ENCODE data around the gene PPFIBP2. TPM values are rescaled to one million over a fixed set of nuclear protein-coding genes. Genes with fewer than 3 reads are reported as not detected.
A peak's percentile ranks its signal among the peaks of the same experiment; 100 is the strongest.

Gene PPFIBP2
- total and polyA plus RNA-seq, 2 donors (not counting 1 experiment from before 2014, with no cell fraction given), result 22.3 to 175 TPM

DNA sequence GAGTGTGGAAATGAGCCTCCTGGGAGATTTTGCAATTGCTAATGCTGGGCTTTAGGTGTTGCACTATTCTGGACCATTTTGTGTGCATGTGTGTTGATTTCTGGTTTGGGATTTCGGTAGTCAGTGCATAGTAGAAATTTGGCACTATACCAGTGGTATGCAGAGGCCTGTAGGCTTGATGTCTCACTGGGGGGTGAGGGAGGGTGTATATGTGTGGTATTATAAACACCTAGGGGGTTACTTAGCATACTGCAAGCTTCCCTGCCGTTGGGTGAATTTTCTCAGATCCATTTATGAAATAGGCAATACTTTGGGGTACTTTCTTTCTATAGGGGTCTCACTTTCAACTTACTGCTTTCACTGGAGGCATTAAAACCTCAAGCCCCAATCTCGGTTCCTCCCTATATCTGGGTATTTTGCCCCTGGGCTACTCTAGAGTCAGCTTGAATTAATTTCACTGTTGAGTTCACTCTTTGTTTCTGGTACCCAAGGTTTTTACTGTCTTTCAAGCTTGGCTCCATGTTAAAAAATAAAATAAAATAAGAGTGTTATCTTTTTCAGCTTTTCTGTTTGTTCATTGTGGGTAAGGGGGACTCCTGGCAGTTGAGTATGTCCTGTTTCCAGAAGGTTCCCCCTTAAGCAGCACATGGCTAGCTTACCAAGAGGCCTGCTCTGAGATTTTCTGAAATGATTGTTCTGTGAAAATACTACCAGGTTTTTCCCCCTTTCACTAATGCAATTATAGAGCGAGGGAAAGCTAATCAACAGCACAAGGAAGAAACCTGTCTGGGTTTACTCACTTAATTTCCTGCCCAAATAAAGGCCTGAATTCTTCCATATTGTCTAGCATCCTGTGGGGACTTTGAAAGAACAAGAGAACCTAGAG, 45.8 kb downstream of the PPFIBP2 start:
- intact Hi-C loops (cut with micrococcal nuclease), result no loop called here
- Histone ChIP-seq H3K27ac (ENCODE audit: low read length in 2 of 2) (peak overlapping the region in 1 of 2 donors; percentile 15), H3K4me2 (replicated peaks; ENCODE audit: low read depth, low read length, poor library complexity, severe bottlenecking) (no peak overlapping the region), H3K27me3 (replicated peaks in 1 of 4; ENCODE audit: control extremely low read depth in 1 of 4, control insufficient read depth in 3 of 4, insufficient read depth in 4 of 4, low read length in 3 of 4) (no peaks in the 10 kb centered on the region), H3K36me3 (replicated peaks in 1 of 2; ENCODE audit: control extremely low read depth in 1 of 2, control insufficient read depth in 1 of 2, extremely low read depth in 1 of 2, insufficient read depth in 2 of 2, low read length in 1 of 2) (peaks cover 0 to 2% of the 10 kb centered on the region in 2 experiments), H3K4me1 (ENCODE audit: control insufficient read depth in 2 of 2, insufficient read depth in 2 of 2, low read length in 2 of 2) (peaks cover 0 to 3% of the 10 kb centered on the region in 2 donors), H3K9me3 (ENCODE audit: control extremely low read depth in 1 of 3, control insufficient read depth in 2 of 3, insufficient read depth in 1 of 3, low read length in 2 of 3) (no peaks in the 10 kb centered on the region), H2AFZ (ENCODE audit: insufficient read depth, low read depth, low read length, poor library complexity, severe bottlenecking) (no peak overlapping the region), H3K4me3 (ENCODE audit: control extremely low read depth in 1 of 5, extremely low read depth in 1 of 5, insufficient read depth in 1 of 5, low read depth in 2 of 5, low read length in 4 of 5) (no peak overlapping the region), H4K20me1 (ENCODE audit: control insufficient read depth, insufficient read depth, low read length, poor library complexity, severe bottlenecking) (peaks cover 18% of the 10 kb centered on the region), H3K9ac (ENCODE audit: low read length) (no peak overlapping the region), H3K79me2 (ENCODE audit: control insufficient read depth, insufficient read depth, low read length) (peaks cover 38% of the 10 kb centered on the region)
- no peaks in the 10 kb centered on the region for H3K27me3 Mint-ChIP-seq
- no peak for TF ChIP-seq EZH2 (IDR thresholded peaks at IDR 0.05; ENCODE audit: borderline replicate concordance, insufficient read depth, low read depth, low read length, poor library complexity, severe bottlenecking)
- TF ChIP-seq, protein P1, sequence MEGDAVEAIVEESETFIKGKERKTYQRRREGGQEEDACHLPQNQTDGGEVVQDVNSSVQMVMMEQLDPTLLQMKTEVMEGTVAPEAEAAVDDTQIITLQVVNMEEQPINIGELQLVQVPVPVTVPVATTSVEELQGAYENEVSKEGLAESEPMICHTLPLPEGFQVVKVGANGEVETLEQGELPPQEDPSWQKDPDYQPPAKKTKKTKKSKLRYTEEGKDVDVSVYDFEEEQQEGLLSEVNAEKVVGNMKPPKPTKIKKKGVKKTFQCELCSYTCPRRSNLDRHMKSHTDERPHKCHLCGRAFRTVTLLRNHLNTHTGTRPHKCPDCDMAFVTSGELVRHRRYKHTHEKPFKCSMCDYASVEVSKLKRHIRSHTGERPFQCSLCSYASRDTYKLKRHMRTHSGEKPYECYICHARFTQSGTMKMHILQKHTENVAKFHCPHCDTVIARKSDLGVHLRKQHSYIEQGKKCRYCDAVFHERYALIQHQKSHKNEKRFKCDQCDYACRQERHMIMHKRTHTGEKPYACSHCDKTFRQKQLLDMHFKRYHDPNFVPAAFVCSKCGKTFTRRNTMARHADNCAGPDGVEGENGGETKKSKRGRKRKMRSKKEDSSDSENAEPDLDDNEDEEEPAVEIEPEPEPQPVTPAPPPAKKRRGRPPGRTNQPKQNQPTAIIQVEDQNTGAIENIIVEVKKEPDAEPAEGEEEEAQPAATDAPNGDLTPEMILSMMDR (IDR thresholded peaks at IDR 0.05), result no peak
- 80% methylated on average over 2 of the region's 4 CpGs for WGBS (ENCODE audit: insufficient coverage)
- peaks cover 14% of the 10 kb centered on the region for H3K4me1 Mint-ChIP-seq
- H3K4me3 Mint-ChIP-seq, result no peak overlapping the region
- no peak overlapping the region for H3K27ac Mint-ChIP-seq
- ChIA-PET CTCF (interaction anchor here (0.6 to 1.5 kb wide), 2 partner anchors 15 to 122 kb away, joined by 3 read pairs; no protein-coding TSS in a partner anchor), POLR2A (no interaction called here)
- ATAC-seq (ENCODE audit: low read depth) (no peak), DNase-seq (no peak)
- no peaks in the 10 kb centered on the region for H3K9me3 Mint-ChIP-seq (ENCODE audit: insufficient read depth)

DNA sequence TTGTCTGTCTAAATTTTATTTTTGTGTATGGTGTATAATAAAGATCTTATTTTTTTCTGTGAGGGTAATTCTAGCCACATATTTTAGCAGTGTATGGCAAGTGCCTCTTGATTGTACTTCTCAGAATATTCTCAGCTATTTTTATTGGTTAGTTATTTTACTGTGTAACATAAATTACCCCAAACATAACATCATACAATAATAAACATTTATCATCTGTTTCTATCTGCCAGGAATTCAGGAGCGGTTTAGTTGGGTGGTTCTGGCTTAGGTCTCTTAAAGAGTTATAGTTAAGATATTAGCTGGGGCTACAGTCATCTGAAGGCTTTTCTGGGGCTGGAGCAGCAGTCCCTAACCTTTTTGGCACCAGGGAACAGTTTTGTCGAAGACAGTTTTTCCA, 47.8 kb downstream of the PPFIBP2 start:
- H3K4me1 ChIP-seq (ENCODE audit: control insufficient read depth in 2 of 2, insufficient read depth in 2 of 2, low read length in 2 of 2), result peaks cover 0 to 3% of the 10 kb centered on the region in 2 donors
- Mint-ChIP-seq H3K27ac (no peak overlapping the region), H3K4me3 (no peak overlapping the region), H3K4me1 (peaks cover 12% of the 10 kb centered on the region), H3K27me3 (no peaks in the 10 kb centered on the region), H3K9me3 (ENCODE audit: insufficient read depth) (no peaks in the 10 kb centered on the region)
- no peak overlapping the region for H3K4me3 ChIP-seq (ENCODE audit: control extremely low read depth in 1 of 5, extremely low read depth in 1 of 5, insufficient read depth in 1 of 5, low read depth in 2 of 5, low read length in 4 of 5)
- H3K36me3 ChIP-seq (replicated peaks in 1 of 2; ENCODE audit: control extremely low read depth in 1 of 2, control insufficient read depth in 1 of 2, extremely low read depth in 1 of 2, insufficient read depth in 2 of 2, low read length in 1 of 2), result peaks cover 0 to 14% of the 10 kb centered on the region in 2 experiments
- H3K9ac ChIP-seq (ENCODE audit: low read length), result no peak overlapping the region
- intact Hi-C loops (cut with micrococcal nuclease), result no loop called here
- H3K27me3 ChIP-seq (replicated peaks in 1 of 4; ENCODE audit: control extremely low read depth in 1 of 4, control insufficient read depth in 3 of 4, insufficient read depth in 4 of 4, low read length in 3 of 4), result no peaks in the 10 kb centered on the region
- H3K79me2 ChIP-seq (ENCODE audit: control insufficient read depth, insufficient read depth, low read length), result peaks cover 34% of the 10 kb centered on the region
- WGBS (ENCODE audit: insufficient coverage), result 100% methylated on average over 1 of the region's 2 CpGs
- H4K20me1 ChIP-seq (ENCODE audit: control insufficient read depth, insufficient read depth, low read length, poor library complexity, severe bottlenecking), result peaks cover 27% of the 10 kb centered on the region
- POLR2A ChIA-PET, result no interaction called here
- no peaks in the 10 kb centered on the region for H3K9me3 ChIP-seq (ENCODE audit: control extremely low read depth in 1 of 3, control insufficient read depth in 2 of 3, insufficient read depth in 1 of 3, low read length in 2 of 3)
- TF ChIP-seq EZH2 (IDR thresholded peaks at IDR 0.05; ENCODE audit: borderline replicate concordance, insufficient read depth, low read depth, low read length, poor library complexity, severe bottlenecking), result no peak
- TF ChIP-seq, protein P1 (IDR thresholded peaks at IDR 0.05), result no peak
- H3K4me2 ChIP-seq (replicated peaks; ENCODE audit: low read depth, low read length, poor library complexity, severe bottlenecking), result no peak overlapping the region
- CTCF ChIA-PET, result interaction anchor here (1.2 kb wide), 1 partner anchor 12 kb away, joined by 3 read pairs; no protein-coding TSS in a partner anchor
- H3K27ac ChIP-seq (ENCODE audit: low read length in 2 of 2), result no peak overlapping the region
- ATAC-seq (ENCODE audit: low read depth) (no peak), DNase-seq (no peak)
- H2AFZ ChIP-seq (ENCODE audit: insufficient read depth, low read depth, low read length, poor library complexity, severe bottlenecking), result no peak overlapping the region

Measured in B cell (primary cell).